HG03558 (cell line): ENCODE results near the gene LRP8.

ENCODE experiments used
- ATAC-seq: cut with Tn5 transposase; IDR thresholded peaks from one replicate; pipeline ENCODE4 v1.9.1; 2021; ENCODE audit warnings: moderate number of reproducible peaks; ENCODE audit not compliant: unreplicated experiment; ENCODE audit errors: extremely low read depth

The LRP8 gene

DNA sequence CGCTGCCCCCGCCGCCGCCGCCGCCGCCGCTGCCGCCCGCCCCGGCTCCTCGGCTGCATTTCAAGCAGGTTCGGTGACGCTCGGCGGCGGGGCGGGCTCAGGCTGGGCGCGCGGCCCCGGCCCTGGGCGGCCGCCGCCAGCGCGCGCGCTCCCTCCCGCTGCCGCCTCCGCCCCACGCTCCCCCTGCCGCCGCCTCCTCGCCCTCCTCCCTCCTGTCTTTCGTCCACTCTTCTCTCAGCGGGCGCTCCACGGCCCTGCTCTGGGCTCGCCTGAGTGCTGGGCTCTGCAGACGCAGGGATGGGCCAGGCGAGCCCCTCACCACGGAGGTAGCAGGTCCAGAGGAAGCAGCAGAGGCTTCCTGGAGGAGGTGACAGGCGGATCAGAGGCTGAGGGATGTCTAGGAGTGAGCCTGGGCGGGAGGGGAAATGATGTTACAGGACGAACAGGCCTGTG lies at the start of gene LRP8:
LRP8 (minus strand) TSS at position 62 of the 453 bp plus-strand sequence. CDS start 158 bp downstream, outside the sequence.
- ATAC-seq: no peak

- ATAC-seq: no peak
These were observed 49.6 kb upstream of the LRP8 start for GRCh38 chr1:53377438-53377841.

DNA sequence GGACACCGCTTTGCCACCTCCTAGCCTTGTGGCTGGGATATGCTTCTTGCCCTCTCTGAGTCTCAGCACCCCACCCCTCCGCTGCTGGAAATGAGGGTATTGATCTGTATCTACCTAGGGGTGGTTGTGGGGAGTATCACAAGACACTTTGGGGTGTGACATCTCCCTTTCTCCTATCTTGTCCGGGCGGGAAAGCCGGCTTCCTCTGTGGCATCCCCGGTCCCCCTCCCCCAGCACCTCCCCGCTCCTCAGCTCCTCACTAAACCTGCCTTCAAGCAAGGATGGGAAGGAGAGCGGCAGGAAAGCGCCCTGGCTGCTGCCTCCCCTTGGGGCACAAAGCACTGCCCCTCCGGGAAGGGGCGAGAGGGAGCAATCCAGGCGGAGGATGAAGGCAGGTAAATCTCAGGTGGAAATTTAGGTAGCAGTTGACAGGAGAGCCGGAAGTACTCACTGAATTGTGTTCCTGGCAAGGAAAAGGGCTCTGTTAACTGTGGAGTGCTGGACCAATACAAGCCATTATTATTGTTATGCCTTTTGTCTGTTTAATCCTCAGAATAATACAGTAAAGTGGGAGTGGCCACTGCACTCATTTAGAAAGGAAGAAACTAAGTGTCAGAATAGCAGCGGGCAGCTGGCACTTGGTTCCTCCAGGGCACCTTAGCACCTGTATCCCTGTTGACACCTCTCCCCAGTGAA lies 49.0 kb upstream of the LRP8 start:
- ATAC-seq: no peak

DNA sequence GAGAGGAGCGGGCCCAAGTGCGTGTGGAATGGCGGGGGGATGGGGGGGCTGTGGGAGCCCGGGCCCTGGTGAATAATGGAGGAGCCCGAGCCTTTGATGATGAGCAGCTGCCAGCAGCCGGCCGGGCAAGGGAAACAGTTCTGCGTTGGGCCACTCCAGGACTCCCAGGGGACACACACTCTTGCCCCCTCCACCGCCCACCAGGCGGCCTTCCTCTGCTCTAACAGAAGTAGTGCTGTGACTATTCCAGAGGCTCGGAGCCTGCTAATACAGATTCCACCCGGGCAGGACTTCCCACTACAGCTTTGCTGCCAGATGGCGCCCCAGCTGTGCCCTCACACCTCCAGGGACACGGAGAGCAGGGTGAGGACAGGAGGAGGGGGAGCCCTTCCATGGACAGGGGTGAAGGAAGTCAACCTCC lies 48.2 kb upstream of the LRP8 start:
- no peak for ATAC-seq

DNA sequence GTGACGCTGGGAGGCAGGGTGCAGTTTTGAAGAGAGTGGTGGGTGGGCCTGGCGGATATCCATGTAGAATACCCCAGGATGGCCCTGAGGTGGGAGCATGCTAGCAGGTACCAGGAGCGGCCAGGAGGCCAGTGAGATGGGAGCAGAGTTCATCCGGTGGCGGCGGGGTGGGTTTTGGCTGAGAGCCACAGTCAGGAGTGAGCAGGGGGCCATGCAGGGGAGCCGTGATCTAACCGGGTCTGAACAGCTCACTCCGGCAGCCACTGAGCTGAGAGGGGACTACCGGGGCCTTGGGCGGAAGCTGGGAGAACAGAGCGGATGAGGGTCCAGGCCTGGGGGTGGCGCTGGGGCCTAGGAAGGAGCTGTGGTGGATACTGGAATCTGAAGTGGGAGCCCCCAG lies 47.6 kb upstream of the LRP8 start:
- no peak for ATAC-seq

DNA sequence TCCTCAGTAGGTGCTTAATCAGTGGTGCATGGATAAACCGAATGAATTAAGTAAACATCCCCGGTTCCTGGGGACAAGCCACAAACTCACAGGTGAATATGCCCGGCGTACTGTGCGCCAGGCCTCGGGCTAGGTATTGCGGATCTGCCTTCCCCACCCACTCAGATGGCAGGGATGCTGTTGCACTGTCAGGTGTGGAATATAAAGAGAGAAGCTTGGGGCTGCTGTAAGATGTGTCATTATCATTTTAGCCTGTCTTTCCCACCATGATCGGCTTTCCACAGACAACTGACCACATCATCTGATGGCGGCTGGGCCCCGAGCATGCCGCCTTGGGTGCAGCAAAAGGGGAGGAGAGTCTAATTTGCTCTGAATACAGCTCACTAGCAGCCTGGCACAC lies 45.4 kb upstream of the LRP8 start:
- ATAC-seq: no peak

- ATAC-seq: no peak
These were observed 44.7 kb upstream of the LRP8 start for GRCh38 chr1:53372501-53372951.

DNA sequence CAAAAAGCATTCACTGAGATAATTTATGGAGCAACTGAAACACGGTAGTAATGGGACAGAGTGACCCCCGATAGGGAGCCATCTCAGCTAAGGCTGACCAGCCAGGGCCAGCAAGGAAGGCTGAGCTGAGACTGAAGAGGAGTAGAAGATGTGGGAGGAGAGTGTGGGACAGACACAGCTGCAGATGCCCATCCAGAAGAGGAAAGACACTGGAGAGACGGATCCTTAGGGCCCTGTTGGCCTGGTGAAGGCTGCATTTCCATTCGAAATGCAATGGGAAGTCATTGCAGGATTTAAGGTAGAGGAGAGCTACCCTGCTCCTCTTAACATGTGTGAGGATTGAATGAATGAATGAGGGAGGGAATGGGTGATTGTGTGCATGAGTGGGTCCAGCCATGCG lies 44.0 kb upstream of the LRP8 start:
- ATAC-seq: no peak

GRCh38 chr1:53371121-53371666 lies 43.3 kb upstream of the LRP8 start:
- ATAC-seq: no peak

DNA sequence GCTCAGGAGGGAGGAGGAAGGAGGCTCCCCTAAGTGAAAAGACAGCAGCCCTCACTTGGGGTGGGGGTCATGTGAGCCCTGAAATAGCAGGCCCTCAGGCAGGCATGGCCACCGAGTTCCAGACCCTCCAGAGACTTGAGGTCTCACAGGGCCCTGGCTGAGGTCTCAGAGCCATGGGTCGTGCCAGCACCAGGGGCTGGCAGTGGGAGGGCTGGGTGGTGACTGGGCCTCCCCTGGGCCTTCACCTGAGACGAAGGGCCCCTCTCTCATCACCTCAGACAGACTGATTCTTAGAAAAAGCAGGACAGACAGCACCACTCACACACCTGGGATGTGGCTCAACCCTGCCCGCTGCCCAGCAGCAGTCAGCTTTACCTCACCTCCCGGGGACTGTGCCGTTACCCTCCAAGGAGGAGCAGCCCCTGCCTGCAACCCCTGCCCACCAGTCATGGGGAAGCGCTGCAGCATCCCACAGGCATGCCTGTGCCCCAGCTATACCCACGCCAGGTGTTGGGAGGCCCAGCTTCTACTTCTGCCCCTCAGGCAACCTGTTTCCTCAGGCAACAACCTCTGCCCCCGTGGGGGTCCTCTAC lies 42.6 kb upstream of the LRP8 start:
- ATAC-seq: no peak

- no peak for ATAC-seq
These were observed 41.9 kb upstream of the LRP8 start for GRCh38 chr1:53369761-53370160.

DNA sequence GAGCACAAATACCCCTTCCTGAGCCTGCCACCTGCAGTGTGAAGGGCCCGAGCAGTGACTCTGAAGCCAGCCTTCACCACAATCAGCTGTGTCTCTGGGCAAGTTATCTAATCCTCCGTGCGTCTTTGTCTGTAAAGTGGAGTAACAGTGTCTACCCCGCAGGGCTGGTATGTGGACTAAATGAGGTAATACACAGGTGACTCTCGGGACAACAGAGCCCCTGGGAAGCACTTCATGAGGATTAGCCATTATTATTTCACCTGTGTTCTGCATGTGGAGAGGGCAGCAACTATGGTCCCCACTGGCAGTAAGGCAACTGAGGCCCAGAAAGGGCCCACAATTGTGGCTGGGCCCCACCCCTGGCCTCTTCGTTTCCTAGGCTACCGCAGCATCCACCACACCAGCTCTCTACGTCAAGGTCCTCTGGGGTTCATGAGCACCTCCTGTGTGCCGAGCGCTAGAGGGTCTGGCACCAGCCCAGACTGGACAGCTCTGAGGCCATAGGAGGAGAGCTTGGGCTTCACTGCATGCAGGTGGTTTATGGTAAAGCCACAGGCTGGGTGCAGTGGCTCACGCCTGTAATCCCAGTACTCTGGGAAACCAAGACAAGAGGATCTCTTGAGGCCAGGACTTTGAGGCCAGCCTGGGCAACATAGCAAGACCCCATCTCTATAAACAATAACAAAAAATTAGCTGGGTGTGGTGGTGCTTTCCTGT lies 41.3 kb upstream of the LRP8 start:
- no peak for ATAC-seq

- ATAC-seq: no peak
These were observed 40.6 kb upstream of the LRP8 start for GRCh38 chr1:53368314-53369033.

DNA sequence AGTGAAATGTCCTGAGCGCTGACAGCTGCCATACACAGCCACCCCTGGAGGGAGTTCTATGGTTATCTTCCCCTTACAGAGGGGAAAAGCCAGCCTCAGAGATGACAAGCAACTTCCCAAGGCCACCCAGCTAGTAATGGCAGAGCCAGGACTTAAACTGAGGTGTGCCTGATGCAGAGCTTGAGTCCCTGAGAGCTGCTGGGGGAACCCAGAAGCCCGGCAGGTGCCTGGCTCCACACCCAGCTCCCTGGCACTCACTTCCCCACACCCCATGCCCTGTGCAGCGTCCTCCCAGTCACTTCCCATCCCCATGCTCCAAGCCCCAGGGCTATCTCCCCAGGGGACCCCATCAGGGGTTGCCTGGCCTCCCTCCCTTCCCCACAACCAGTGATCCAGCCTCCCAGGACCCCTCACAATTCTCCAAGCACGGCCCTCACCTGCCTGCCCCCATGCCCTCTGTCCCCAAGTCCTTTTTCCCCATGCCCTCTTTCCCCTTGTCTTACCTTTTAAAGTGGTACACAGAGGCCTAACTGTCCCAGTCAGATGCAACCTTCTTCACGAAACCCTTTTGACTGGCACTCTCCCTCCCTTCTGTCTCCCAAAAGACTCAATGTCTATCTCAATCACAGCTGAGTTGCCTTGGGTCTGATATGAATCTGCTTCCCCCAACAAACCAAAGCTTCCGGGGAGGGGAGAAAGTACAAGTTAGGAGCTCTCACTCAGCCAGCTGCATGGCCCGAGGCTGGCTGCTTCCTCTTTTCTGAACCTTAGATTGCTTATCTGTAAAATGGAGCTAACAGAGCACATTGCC lies 39.8 kb upstream of the LRP8 start:
- peak; percentile 76 for ATAC-seq

DNA sequence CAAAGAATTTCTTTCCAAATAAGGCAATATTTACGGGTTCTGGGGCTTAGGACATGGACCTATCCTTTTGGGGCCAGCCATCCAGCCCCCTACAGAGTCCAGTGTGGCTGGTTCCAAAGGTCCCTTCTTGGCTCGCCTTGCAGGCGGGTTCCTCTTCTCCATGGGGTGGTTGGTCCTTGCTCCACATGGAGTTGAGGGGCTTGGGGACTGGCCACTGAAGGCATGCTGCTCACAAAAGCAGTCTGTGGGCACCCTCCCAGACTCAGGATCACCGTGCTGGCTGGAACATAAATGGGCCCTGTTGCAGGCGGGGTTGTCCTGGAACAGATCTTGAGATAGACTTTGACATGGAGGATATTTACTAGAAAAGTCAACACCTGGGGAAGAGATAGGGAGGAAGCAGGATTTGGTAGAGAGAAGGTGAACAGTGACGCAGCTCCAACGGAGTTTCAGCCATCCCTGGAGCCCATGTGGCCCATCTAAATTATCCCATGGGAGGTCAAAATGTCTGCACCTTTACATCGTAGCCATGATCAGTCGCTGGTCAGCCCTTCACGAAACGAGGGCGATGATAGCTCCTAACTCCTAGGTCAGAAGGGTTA lies 39.1 kb upstream of the LRP8 start:
- no peak for ATAC-seq

GRCh38 chr1:53365437-53366063 lies 37.7 kb upstream of the LRP8 start:
- no peak for ATAC-seq

DNA sequence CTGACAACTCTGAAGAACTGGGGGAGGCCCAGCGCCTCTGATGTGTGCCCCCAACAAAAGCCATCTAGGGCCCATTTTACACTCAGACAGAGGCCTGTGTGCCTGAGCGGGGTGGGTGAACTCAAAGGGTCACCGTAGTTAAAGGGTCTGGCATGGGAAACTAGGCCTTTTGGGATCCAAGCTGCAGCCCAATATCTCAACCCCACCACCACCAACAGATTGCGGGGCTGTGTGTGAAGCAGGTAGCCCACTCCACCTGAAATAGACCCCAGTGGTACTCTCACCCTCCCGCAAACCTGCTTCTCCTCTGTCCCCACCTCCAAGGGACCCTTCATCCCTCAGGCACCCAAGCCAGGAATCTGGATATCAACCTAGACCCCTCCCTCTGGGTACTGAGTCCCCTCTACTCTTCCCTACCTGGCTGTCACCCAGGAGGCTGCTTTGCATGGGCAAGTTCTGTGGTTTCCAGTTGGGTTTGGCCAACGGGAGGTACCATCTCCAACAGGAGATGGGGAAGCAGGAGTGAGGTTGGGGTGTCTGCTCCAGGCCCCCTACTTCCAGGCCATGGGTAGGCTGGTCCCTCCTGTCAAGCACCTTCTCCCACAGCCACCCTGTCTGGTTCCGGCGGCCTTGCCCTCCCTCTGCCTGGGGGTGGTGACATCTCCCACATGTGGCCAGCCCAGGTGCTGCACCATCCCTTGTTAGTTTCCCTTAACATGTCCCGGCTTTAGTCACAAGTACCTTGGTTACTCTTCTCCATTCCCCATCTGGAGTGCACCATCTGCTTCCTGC lies 35.2 kb upstream of the LRP8 start:
- no peak for ATAC-seq

DNA sequence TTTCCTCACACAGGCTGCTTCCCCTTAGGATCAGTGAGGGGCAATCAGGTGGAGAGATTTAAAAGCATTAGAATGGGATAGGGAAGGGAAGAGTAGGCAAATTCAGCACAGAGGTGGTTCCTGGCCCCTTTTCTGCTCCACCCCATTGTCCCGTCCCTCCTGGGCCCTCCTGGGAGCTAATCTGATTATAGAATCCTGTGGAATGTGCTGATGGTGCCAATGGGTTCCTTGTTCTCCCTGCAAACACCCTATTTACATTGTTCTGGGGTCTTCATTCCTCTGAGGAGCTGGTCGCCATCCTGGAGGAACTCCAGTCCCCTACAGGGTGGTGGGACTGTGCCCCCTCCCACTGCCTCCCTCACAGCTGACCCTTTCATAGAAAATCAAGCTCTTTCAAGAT lies 34.4 kb upstream of the LRP8 start:
- no peak for ATAC-seq
